NCI-H2171 treated with DMSO at 0.1 percent for 48 hours (cell line): ENCODE measurements around the gene SARM1.
"Not testable (repeated sequence)": the region's sequence is repeated elsewhere in the genome, so short reads cannot be mapped to it uniquely, and the experiment has no call there.

Experiments
- DNase-seq: peaks from one replicate; lab custom pipeline; 2025; lab: John Stamatoyannopoulos, UW

SARM1 gene

DNA sequence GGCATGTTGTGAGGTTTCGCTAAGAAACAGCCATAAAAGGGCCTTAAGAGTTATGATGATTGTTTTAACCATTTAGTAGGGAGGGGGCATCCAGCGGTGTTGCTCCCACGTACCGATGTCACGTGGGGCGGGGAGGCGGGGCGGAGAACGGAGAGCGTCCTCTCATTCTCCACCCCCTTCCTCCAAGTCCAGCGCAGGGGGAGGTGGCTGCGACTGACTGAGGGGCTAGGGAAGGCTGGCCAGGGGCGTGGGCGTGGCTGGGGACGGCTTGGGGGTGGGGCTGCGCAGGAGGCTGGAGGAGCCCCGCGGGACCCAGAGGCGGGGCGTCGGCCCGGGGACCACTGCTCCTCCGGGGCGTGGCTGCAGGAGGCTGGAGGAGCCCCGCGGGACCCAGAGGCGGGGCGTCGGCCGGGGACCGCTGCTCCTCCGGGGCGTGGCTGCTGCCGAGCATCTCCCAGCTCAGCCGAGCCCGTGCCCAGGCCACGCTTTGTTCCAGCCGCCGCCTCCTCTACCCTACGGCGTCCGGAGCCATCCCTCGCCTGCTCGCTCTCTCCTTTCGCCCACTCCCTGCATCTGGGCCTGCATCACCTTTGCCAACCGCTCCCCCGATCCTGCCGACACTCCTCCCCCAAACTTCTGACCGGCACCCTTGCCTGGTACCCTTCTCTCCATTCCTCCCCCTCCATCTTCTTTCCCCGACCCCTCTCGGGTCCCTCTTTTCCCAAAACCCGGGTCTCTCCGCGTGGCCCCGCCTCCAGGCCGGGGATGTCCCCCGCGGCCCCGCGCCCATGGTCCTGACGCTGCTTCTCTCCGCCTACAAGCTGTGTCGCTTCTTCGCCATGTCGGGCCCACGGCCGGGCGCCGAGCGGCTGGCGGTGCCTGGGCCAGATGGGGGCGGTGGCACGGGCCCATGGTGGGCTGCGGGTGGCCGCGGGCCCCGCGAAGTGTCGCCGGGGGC is at the start of gene SARM1:
TSS of gene SARM1 (plus strand) at position 450 of the 958 bp plus-strand sequence. CDS start at position 789, 339 bp downstream.
- DNase-seq = peak; percentile 90

- DNase-seq = no peak
Measured at GRCh38 chr17:28324267-28324745, 47.2 kb upstream of the SARM1 start.

DNA sequence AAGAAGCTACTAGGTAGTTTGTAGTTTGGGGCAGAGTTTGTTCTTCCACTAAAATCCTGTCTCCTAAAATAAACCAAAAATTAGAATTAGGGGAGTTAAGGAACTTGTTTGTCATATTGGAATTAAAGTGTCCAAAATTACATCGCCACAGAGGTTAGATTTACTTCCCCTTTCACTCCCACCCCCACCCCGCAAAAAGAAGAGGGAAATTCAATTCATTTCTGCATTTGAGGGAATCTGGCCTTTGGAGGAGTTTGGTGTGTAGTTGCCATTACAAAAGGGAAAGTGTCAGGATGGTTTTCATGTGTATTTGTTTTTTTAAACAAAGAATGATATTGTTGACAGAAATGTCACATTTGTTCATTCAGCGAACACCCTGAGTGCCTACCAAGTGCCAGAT is 46.7 kb upstream of the SARM1 start:
- no peak for DNase-seq

DNA sequence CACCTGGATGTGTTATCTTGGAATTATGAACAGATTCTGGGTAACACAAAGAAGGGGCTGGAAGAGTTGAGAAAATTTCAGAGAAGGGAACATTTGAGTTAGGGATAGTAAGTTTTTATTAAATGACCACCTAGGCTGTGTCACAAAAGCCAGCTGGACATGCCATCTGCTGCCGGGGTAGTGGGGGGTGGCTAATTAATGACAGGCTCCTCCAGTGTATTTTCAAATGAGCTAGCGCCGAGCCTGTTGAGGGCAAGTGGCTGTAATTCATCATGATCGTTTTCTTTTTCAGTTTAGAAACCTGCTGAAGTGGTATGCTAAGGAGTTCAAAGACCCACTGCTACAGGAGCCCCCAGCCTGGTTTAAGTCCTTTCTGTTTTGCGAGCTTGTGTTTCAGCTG is 46.3 kb upstream of the SARM1 start:
- DNase-seq = no peak

- no peak for DNase-seq
Measured at GRCh38 chr17:28326114-28326513, 45.4 kb upstream of the SARM1 start.

DNA sequence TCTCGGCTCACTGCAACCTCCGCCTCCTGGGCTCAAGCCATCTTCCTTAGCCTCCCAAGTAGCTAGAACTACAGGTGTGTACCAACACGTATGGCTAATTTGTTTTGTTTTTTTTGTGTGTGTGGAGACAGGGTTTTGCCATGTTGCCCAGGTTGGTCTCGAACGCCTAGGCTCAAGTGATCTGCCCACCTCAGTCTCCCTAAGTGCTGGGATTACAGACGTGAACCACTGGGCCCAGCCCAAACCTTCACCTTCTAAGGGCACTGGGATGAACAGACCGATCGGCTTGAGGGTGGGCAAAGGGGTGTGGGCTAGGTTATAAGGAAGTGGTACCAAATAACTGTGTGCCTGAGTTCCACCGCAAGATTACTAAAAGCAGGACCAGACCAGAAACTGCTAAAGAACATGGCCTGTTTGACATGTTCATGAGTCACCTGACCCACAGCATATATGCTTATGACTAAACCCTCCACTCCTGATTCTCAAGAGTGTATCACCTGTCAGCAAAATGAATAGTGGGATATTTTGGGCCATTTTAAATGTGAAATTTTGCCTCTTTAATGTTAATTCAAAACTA is 44.4 kb upstream of the SARM1 start:
- no peak for DNase-seq

DNA sequence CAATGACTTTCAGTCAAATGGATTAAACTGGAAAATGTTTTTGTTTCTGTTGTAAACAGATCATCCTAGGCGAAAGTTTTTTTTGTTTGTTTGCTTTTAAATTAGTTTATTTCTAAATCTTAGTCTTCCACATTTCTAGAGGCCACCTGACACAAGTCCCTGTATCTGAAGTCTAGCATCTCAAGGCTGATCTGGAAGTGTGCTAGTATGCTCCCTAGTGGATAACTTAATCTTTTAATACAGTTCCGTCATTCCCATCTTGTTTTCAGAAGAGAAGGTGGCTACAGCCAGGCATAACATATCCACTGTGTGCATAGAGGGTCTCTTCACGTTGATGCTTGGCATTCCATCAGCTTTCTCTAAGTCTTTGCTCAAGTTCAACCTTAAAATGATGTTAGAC is 43.8 kb upstream of the SARM1 start:
- DNase-seq = no peak

GRCh38 chr17:28328325-28328724 is 43.2 kb upstream of the SARM1 start:
- DNase-seq = no peak

- DNase-seq = no peak
Measured at GRCh38 chr17:28330671-28331070, 40.8 kb upstream of the SARM1 start.

GRCh38 chr17:28331891-28332420 is 39.5 kb upstream of the SARM1 start:
- DNase-seq = no peak

DNA sequence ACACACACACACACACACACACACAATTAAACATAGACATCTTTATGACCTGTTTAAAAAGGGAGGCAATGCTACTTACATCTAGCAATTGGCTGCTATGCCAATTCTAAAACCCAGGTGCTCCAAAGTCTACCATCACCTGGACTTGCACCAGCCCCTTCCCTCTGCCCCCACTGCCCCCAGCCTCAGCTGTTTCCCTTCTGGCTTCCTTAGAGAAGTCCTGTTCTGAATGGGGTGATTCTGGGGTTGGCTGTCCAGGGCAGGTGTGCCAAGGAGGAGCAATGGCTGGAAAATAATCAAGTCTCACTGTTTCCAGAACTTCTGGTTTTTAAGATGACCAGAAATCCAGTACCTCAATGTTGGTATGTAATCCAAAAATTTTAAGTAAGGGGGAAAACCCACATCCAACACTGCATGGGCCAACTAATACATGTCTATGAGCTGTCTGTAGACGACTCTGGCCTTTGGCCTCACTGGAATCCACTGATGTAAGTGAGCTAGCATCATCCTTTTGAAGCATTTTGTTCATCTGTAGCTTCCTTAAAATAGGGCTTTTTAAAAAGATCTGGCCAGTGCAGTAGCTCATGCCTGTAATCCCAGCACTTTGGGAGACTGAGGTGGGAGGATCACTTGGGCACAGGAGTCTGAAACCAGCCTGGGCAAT is 38.3 kb upstream of the SARM1 start:
- no peak for DNase-seq

DNA sequence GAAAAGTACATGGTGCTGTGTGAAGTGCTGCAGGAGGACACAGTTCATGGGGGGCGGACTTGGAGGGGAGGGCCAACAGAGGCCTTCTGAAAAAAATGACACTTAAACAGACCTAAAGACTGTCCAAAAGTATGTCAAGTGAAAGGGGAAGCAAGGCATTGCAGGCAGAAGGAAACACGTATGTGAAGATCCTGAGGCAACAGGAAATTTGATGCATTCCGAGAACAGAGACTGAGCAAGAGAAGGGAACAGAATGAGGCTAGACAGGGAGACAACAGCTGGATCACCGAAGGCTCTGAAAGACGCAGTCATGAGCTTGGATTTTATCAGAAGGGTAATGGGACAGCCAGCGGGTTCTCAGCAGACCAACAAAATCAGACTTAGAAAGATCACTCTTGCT is 37.3 kb upstream of the SARM1 start:
- no peak for DNase-seq

- DNase-seq = no peak
Measured at GRCh38 chr17:28334666-28335200, 36.8 kb upstream of the SARM1 start.

GRCh38 chr17:28335201-28335958 is 36.1 kb upstream of the SARM1 start, which contains the start of the genes IFT20 and TNFAIP1:
IFT20 (minus strand) TSS chr17:28335472; CDS start chr17:28331985, 3,487 bp downstream.
TNFAIP1 (plus strand) TSS chr17:28335761; CDS start chr17:28339522, 3,761 bp downstream.
- peak; percentile 100 for DNase-seq

DNA sequence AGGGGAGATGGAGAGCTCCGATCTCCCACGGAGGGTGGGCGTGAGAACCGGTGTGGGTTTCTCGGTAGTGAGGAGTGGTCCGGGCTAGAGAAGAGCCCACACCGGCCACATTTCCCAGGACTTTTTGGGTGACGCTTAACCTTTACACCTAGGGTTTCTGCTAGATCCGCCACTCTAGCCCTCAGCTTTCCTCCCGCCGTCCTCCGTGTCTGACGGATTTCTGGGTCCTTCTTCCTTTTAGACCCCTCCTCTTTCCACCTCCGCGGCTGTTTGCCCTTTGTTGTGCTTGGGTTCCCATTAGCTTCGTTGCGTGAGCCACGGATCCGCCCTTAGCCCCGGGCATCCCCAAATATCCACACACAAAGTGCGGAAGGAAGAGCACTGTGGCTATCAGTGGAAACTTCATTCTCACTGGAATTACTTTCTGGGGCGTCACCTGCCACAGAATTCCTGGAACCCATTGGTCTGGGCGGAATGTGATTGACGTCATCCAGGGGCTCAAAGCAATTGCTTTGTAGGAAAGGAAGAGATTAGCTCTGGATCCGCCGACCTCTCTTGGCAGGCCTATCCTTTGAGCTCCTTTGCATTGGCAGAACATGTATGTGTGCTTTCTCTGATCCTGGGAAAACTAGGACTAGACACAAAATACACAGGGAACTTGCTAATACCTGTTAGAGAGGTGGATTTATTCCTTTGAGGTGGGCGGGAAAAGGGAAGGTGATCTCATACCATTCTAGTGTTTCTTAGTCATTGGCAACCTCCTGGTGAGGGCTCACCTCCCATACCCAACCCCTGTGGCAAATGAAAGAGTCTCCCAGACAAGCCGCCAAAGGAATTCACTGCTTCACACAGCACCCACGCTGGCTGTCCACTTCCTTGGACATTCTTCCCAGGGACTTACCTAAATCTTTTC is 35.3 kb upstream of the SARM1 start:
- DNase-seq = peak; percentile 46

- no peak for DNase-seq
Measured at GRCh38 chr17:28338056-28338768, 33.3 kb upstream of the SARM1 start.

DNA sequence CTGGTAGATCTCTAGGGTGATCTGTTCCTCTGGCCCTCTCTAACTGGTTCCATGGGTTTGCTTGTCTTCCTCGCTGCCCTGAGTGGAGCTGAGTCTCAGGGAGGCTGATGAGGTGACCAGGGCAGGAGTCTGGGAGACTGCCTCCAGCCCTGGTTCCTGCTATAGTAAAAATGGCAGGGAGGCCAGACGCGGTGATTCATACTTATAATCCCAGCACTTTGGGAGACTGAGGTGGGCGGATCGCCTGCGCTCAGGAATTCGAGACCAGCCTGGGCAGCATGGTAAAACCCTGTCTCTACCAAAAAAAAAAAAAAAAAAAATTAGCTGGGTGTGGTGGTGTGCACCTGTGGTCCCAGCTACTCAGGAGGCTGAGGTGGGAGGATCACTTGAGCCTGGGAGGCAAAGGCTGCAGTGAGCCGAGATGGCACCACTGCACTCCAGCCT is 32.7 kb upstream of the SARM1 start:
- not testable (repeated sequence) for DNase-seq

DNA sequence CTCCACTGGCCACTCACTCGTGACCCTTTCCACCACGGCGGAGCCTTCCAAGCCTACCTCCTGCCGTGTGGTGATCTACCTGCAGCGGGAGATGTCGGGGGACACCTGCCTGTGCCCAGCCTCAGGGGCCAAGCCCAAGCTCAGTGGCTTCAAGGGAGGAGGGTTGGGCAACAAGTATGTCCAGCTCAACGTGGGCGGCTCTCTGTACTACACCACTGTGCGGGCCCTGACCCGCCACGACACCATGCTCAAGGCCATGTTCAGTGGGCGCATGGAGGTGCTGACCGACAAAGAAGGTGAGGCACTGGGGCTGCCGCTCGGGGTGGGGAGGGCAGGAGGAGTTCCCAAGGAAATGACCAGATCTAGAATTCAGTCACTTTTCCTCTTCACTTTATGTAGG is 32.1 kb upstream of the SARM1 start:
- no peak for DNase-seq

DNA sequence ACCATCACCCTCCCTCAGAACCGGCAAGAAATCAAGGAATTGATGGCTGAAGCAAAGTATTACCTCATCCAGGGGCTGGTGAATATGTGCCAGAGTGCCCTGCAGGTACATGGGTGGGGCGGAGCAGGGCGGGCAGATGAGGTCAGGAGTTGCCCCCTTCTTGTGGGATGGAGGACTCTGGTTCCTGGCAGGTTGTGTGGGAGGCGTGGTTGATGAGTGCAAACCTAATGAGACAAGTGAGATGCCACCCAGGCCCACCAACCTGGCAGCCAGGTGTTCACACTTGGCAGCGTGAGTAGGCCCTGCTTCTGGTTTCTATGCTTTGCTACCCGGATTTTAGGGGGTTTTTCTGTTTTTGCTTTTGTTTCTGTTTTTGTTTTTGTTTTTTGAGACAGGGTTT is 31.1 kb upstream of the SARM1 start:
- no peak for DNase-seq
